Prostate gland (tissue), 2 donors: ENCODE measurements around the gene FAM50B. TPM values are rescaled to one million over a fixed set of nuclear protein-coding genes. Genes with fewer than 3 reads are reported as not detected.

ENCODE experiments used
- DNase-seq: peaks from one replicate; pipeline ENCODE4 v3.0.0-alpha.2; 2019; ENCODE audit warnings: low spot score
- H3K27ac ChIP-seq, 2 donors: fragments of 200-600 bp; sonication (generic); 2 replicates each; pipeline ENCODE4 v1.5.1; 2017 to 2019
- H3K27me3 ChIP-seq: fragments of 200-600 bp; sonication (generic); replicated peaks from 2 replicates; pipeline ENCODE4 v1.5.1; 2019; ENCODE audit not compliant: insufficient read depth
- H3K36me3 ChIP-seq, 2 donors: fragments of 200-600 bp; sonication (generic); 1 replicate in 1 of 2; 2 replicates in 1 of 2; pipeline versions ENCODE4 v1.5.1 to v1.8.1; 2017 to 2019
- H3K4me1 ChIP-seq: fragments of 200-600 bp; sonication (generic); replicated peaks from 2 replicates; pipeline ENCODE4 v1.5.1; 2019
- H3K4me3 ChIP-seq, 2 donors: fragments of 200-600 bp; sonication (generic); 2 replicates each; pipeline ENCODE4 v1.5.1; 2017 to 2019
- H3K9me3 ChIP-seq: fragments of 200-600 bp; sonication (generic); 2 replicates; pipeline ENCODE4 v1.5.1; 2017
- CTCF ChIP-seq, 4 experiments: fragments of 200-600 bp in 2 of 4; fragments of 450-650 bp in 2 of 4; sonication (generic) in 2 of 4; IDR thresholded peaks; 1 replicate in 3 of 4; 2 replicates in 1 of 4; pipeline ENCODE4 v1.5.1; 2016 to 2019; ENCODE audit warnings: antibody characterized with exemption in 4 of 4, mild to moderate bottlenecking in 2 of 4, moderate library complexity in 2 of 4
- POLR2A ChIP-seq: fragments of 450-650 bp; IDR thresholded peaks from one replicate; pipeline ENCODE4 v1.6.1; 2016; ENCODE audit warnings: antibody characterized with exemption, mild to moderate bottlenecking
- POLR2AphosphoS5 ChIP-seq: sonication (generic); formaldehyde crosslinking; IDR thresholded peaks from one replicate; pipeline ENCODE4 v1.6.1; 2017; ENCODE audit warnings: antibody characterized with exemption
- WGBS: methylation state at CpG from one replicate; pipeline ENCODE4 v1.1.5; 2018; 5-methylcytosine and 5-hydroxymethylcytosine counted together
- intact Hi-C: fragments of 100-400 bp; cut with DNase I; formaldehyde crosslinking; loops from one replicate; pipeline ENCODE4 v1.14.2; 2022
- total RNA-seq, 2 donors: library from RNA; depleted of rRNA; stranded (reverse); fragments of >200 nt; gene quantifications; one replicate each; pipeline ENCODE4 v1.1.0, GENCODE V29; 2016

The FAM50B gene
- total RNA-seq, 2 donors from 2014 or later = 14.2 to 36.4 TPM

GRCh38 chr6:3874069-3874468 is 24.9 kb downstream of the FAM50B start:
- 90% methylated on average over 4 of the region's 4 CpGs for WGBS
- H3K4me3 ChIP-seq = no peak overlapping the region
- no peaks in the 10 kb centered on the region for H3K9me3 ChIP-seq
- no peaks in the 10 kb centered on the region for H3K27me3 ChIP-seq
- H3K4me1 ChIP-seq = no peaks in the 10 kb centered on the region
- intact Hi-C loops = no loop called here
- no peak overlapping the region for H3K27ac ChIP-seq
- DNase-seq = no peak
- TF ChIP-seq CTCF (IDR thresholded peaks at IDR 0.05) (no peak), POLR2AphosphoS5 (no peak), POLR2A (no peak)
- H3K36me3 ChIP-seq = no peaks in the 10 kb centered on the region

- Histone ChIP-seq H3K9me3 (no peaks in the 10 kb centered on the region), H3K36me3 (no peaks in the 10 kb centered on the region), H3K4me1 (no peaks in the 10 kb centered on the region), H3K27ac (no peak overlapping the region), H3K27me3 (no peaks in the 10 kb centered on the region), H3K4me3 (no peak overlapping the region)
- DNase-seq = no peak
- intact Hi-C loops = no loop called here
- 82% methylated on average over 5 of the region's 5 CpGs for WGBS
- TF ChIP-seq CTCF (IDR thresholded peaks at IDR 0.05) (no peak), POLR2AphosphoS5 (no peak), POLR2A (no peak)
Observed at GRCh38 chr6:3875486-3875885, 26.3 kb downstream of the FAM50B start.

- WGBS = 67% methylated on average over 10 of the region's 10 CpGs
- Histone ChIP-seq H3K27ac (no peak overlapping the region), H3K36me3 (no peaks in the 10 kb centered on the region), H3K9me3 (no peaks in the 10 kb centered on the region), H3K4me1 (no peaks in the 10 kb centered on the region), H3K27me3 (no peaks in the 10 kb centered on the region), H3K4me3 (no peak overlapping the region)
- TF ChIP-seq POLR2AphosphoS5 (no peak), CTCF (IDR thresholded peaks at IDR 0.05) (no peak), POLR2A (no peak)
- DNase-seq = no peak
- intact Hi-C loops = no loop called here
Observed at GRCh38 chr6:3876101-3876500, 26.9 kb downstream of the FAM50B start.

- Histone ChIP-seq H3K27ac (no peak overlapping the region), H3K4me1 (no peaks in the 10 kb centered on the region), H3K36me3 (no peaks in the 10 kb centered on the region), H3K27me3 (no peaks in the 10 kb centered on the region), H3K9me3 (no peaks in the 10 kb centered on the region), H3K4me3 (no peak overlapping the region)
- TF ChIP-seq CTCF (IDR thresholded peaks at IDR 0.05) (no peak), POLR2AphosphoS5 (no peak), POLR2A (no peak)
- 79% methylated on average over 4 of the region's 4 CpGs for WGBS
- DNase-seq = no peak
- intact Hi-C loops = no loop called here
Observed at GRCh38 chr6:3876866-3877265, 27.7 kb downstream of the FAM50B start.

DNA sequence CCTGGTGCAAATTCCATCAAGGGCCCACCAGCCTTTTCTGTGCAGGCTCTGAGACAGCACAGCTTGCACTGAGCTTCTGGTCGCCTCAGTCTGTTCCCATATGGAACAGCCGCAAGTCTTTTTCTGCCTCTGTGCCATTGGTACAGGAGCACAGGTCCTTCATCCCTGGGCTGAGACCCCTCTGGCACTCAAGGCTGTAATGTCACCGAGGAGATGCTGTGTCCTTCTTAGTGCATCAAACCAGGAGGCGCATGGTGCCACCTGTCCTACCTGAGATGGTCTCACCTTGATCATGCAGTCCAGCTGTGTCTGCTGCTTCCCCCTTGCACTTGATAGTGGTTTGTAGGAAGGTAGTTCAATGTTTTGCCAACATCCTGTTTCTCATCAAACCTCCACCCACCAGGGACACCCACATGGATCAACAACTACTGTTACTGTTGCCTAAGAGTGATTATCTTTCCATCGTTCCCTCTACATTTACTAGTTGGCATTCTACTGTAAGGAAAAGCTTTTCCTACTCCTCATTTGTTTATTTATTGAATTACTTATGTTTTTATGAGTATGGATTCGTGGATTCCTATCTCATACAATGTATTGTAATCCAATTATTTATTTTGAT is 29.0 kb downstream of the FAM50B start:
- 69% methylated on average over 6 of the region's 6 CpGs for WGBS
- Histone ChIP-seq H3K4me1 (no peaks in the 10 kb centered on the region), H3K36me3 (no peaks in the 10 kb centered on the region), H3K4me3 (no peak overlapping the region), H3K27me3 (no peaks in the 10 kb centered on the region), H3K27ac (no peak overlapping the region), H3K9me3 (no peaks in the 10 kb centered on the region)
- no peak for DNase-seq
- intact Hi-C loops = no loop called here
- TF ChIP-seq CTCF (IDR thresholded peaks at IDR 0.05) (no peak), POLR2AphosphoS5 (no peak), POLR2A (no peak)
